Psoas muscle (tissue), 8 donors: Measurements from ENCODE around the gene LDHD. TPM values are rescaled to one million over a fixed set of nuclear protein-coding genes. Genes with fewer than 3 reads are reported as not detected.
"Not testable (repeated sequence)": the region's sequence is repeated elsewhere in the genome, so short reads cannot be mapped to it uniquely, and the experiment has no call there.

ENCODE experiments used
- ATAC-seq, 4 donors: fragments of 200-7000 bp; cut with Tn5 transposase; one replicate each; pipeline ENCODE4 v1.9.1; 2020; ENCODE audit warnings: moderate library complexity in 3 of 4, mild to moderate bottlenecking in 2 of 4
- DNase-seq, 2 donors: peaks; one replicate each; pipeline ENCODE4 v3.0.0-alpha.2; 2020
- H3K27ac ChIP-seq: fragments of 200-600 bp; one replicate; pipeline ENCODE4 v1.8.0; 2022
- H3K27me3 ChIP-seq, 3 donors: fragments of 200-600 bp in 1 of 3; one replicate each; pipeline versions ENCODE4 v1.6.1 to v1.8.0; 2013 to 2022; ENCODE audit warnings: low read length in 2 of 3, mild to moderate bottlenecking in 2 of 3, moderate library complexity in 1 of 3; ENCODE audit not compliant: insufficient read depth in 3 of 3
- H3K36me3 ChIP-seq, 2 donors: fragments of 200-600 bp in 1 of 2; one replicate each; pipeline versions ENCODE4 v1.6.1 to v1.8.0; 2013 to 2022; ENCODE audit warnings: low read depth in 1 of 2, mild to moderate bottlenecking in 1 of 2, moderate library complexity in 1 of 2; ENCODE audit not compliant: insufficient read depth in 1 of 2
- H3K4me1 ChIP-seq: fragments of 200-600 bp; one replicate; pipeline ENCODE4 v1.8.0; 2022
- H3K4me3 ChIP-seq: fragments of 200-600 bp; one replicate; pipeline ENCODE4 v1.8.0; 2022; ENCODE audit warnings: mild to moderate bottlenecking
- H3K9me3 ChIP-seq: fragments of 200-600 bp; one replicate; pipeline ENCODE4 v1.8.0; 2022
- CTCF ChIP-seq: fragments of 200-600 bp; IDR thresholded peaks from one replicate; pipeline ENCODE4 v1.8.0; 2022; ENCODE audit warnings: antibody characterized with exemption
- WGBS, 3 donors: extraction: QIAGEN DNeasy Blood & Tissue Kit; methylation state at CpG; one replicate each; pipeline versions ENCODE4 v1.1.6 to v1.1.7; 2013; 5-methylcytosine and 5-hydroxymethylcytosine counted together
- intact Hi-C, 2 donors: fragments of 100-400 bp; cut with DNase I; formaldehyde crosslinking; loops; one replicate each; pipeline versions ENCODE4 v1.11.0 to v1.14.2; 2022
- polyA plus RNA-seq, 3 donors: library from polyadenylated mRNA; stranded (reverse); fragments of 200-250 nt; gene quantifications; one replicate each; pipeline ENCODE4 v1.2.3, GENCODE V29; 2013
- total RNA-seq, 4 donors: library from RNA; stranded (reverse); fragmentation: NEBNext Ultra II Directional in 2 of 4; extraction: Animal tissue kit (Norgen Biotek cat#: 25700) in 2 of 4; gene quantifications; one replicate each; pipeline versions ENCODE4 v1.2.1 to v1.2.4, GENCODE V29; 2021 to 2023
- donor health status: healthy with polysubstance abuse.
- donor health status: DM: no; HTN: no; CAD: no; lungs with moderate emphysema.
- donor health status: Bipolar disorder and iron deficiency.
- donor health status: healthy.
- donor health status: DM: yes; HTN: yes; CAD: no.
- donor health status: DM: no; HTN: no; CAD: no.
- donor health status: DM: no; HTN: no; CAD: no.
- donor health status: DM: yes; HTN: yes; CAD: no.

The LDHD gene
- total and polyA plus RNA-seq, 7 donors: 20.5 to 66.6 (median 35.7) TPM

- DNase-seq: no peak
- Histone ChIP-seq H3K4me1 (peaks cover 49% of the 10 kb centered on the region), H3K27me3 (no peaks in the 10 kb centered on the region), H3K36me3 (peaks cover 0 to 24% of the 10 kb centered on the region in 2 donors), H3K4me3 (no peak overlapping the region), H3K9me3 (no peaks in the 10 kb centered on the region), H3K27ac (no peak overlapping the region)
- intact Hi-C loops: no loop called here
- no peak for ATAC-seq
- no peak for TF ChIP-seq CTCF
- 92 to 94% (median 94%) methylated on average over 13 to 14 of the region's 14 CpGs for WGBS, 3 donors
These were observed 21.4 kb downstream of the LDHD start for GRCh38 chr16:75095204-75095621.

- peaks cover 0 to 24% of the 10 kb centered on the region in 2 donors for H3K36me3 ChIP-seq
- H3K4me3 ChIP-seq: no peak overlapping the region
- intact Hi-C loops: no loop called here
- DNase-seq (no peak), ATAC-seq (no peak)
- peaks cover 47% of the 10 kb centered on the region for H3K4me1 ChIP-seq
- no peaks in the 10 kb centered on the region for H3K27me3 ChIP-seq
- peak overlapping the region; percentile 61 for H3K27ac ChIP-seq
- 91 to 93% (median 93%) methylated on average over 23 of the region's 23 CpGs for WGBS, 3 donors
- no peaks in the 10 kb centered on the region for H3K9me3 ChIP-seq
- no peak for TF ChIP-seq CTCF
These were observed 22.7 kb downstream of the LDHD start for GRCh38 chr16:75093598-75094540.

- no peaks in the 10 kb centered on the region for H3K27me3 ChIP-seq
- no peak overlapping the region for H3K4me3 ChIP-seq
- WGBS, 3 donors: 24 to 57% (median 28%) methylated on average over 7 of the region's 7 CpGs
- peaks cover 0 to 24% of the 10 kb centered on the region in 2 donors for H3K36me3 ChIP-seq
- intact Hi-C loops: no loop called here
- no peaks in the 10 kb centered on the region for H3K9me3 ChIP-seq
- peak; percentile 43 to 79 (median 71) for ATAC-seq
- no peak for TF ChIP-seq CTCF
- H3K27ac ChIP-seq: peak overlapping the region; percentile 61
- peak in 1 of 2 donors; percentile 65 for DNase-seq
- peaks cover 47% of the 10 kb centered on the region for H3K4me1 ChIP-seq
These were observed 23.8 kb downstream of the LDHD start for GRCh38 chr16:75092777-75093176.

GRCh38 chr16:75091619-75092018 is 25.0 kb downstream of the LDHD start:
- ATAC-seq, H3K9me3 ChIP-seq, H3K4me3 ChIP-seq, H3K27ac ChIP-seq, DNase-seq, H3K27me3 ChIP-seq, intact Hi-C loops: not testable (repeated sequence)
- Histone ChIP-seq H3K36me3 (peaks cover 0 to 24% of the 10 kb centered on the region in 2 donors), H3K4me1 (peaks cover 48% of the 10 kb centered on the region)
- 65 to 73% (median 66%) methylated on average over 3 of the region's 3 CpGs for WGBS, 3 donors

GRCh38 chr16:75090899-75091298 is 25.7 kb downstream of the LDHD start:
- intact Hi-C loops: loop anchor here in 1 of 2 donors (1.0 kb wide), 1 partner anchor 14 kb away; no protein-coding TSS in a partner anchor

More at GRCh38 chr16:75090899-75091298, 25.7 kb downstream of the LDHD start:
- not testable (repeated sequence) for H3K4me3 ChIP-seq, DNase-seq, H3K27me3 ChIP-seq, ATAC-seq, H3K9me3 ChIP-seq
- Histone ChIP-seq H3K4me1 (peaks cover 54% of the 10 kb centered on the region), H3K27ac (peak overlapping the region; percentile 85), H3K36me3 (peaks cover 0 to 24% of the 10 kb centered on the region in 2 donors)
- WGBS, 3 donors: 76 to 84% (median 77%) methylated on average over 6 of the region's 6 CpGs
